ENCODE data around the gene OSBPL1A.
"Not testable (repeated sequence)": the region's sequence is repeated elsewhere in the genome, so short reads cannot be mapped to it uniquely, and the experiment has no call there.

Gene OSBPL1A

GRCh38 chr18:24177499-24178133, 220.0 kb downstream of the OSBPL1A start:
- no peak for DNase-seq

- peak; percentile 23 for DNase-seq
Measured at GRCh38 chr18:24176727-24177416, 220.8 kb downstream of the OSBPL1A start.

- no peak for DNase-seq
Measured at GRCh38 chr18:24173997-24174396, 223.6 kb downstream of the OSBPL1A start.

- DNase-seq = no peak
Measured at GRCh38 chr18:24170360-24170759, 227.3 kb downstream of the OSBPL1A start.

GRCh38 chr18:24168496-24168895, 229.1 kb downstream of the OSBPL1A start:
- no peak for DNase-seq

- DNase-seq = no peak
Measured at GRCh38 chr18:24161304-24161703, 236.3 kb downstream of the OSBPL1A start.

- peak; percentile 10 for DNase-seq
Measured at GRCh38 chr18:24160086-24160485, 237.5 kb downstream of the OSBPL1A start.

GRCh38 chr18:24157855-24158254, 239.8 kb downstream of the OSBPL1A start:
- DNase-seq = no peak

- DNase-seq = no peak
Measured at GRCh38 chr18:24153397-24153796, 244.2 kb downstream of the OSBPL1A start.

GRCh38 chr18:24149591-24149990, 248.0 kb downstream of the OSBPL1A start:
- DNase-seq = not testable (repeated sequence)

- DNase-seq = no peak
Measured at GRCh38 chr18:24142376-24142775, 255.2 kb downstream of the OSBPL1A start.

- DNase-seq = no peak
Measured at GRCh38 chr18:24140697-24141096, 256.9 kb downstream of the OSBPL1A start.

GRCh38 chr18:24138789-24139616, 258.6 kb downstream of the OSBPL1A start, which contains the start of gene CABYR:
Gene CABYR, plus strand, starts transcription at chr18:24139062. Its CDS starts 4,053 bp downstream, at chr18:24143115.
- peak; percentile 80 for DNase-seq

GRCh38 chr18:24138409-24138788, 259.2 kb downstream of the OSBPL1A start:
- DNase-seq = no peak

- DNase-seq = no peak
Measured at GRCh38 chr18:24136967-24137373, 260.7 kb downstream of the OSBPL1A start.

GRCh38 chr18:24130494-24130893, 267.1 kb downstream of the OSBPL1A start:
- DNase-seq = no peak

GRCh38 chr18:24128700-24129099, 268.9 kb downstream of the OSBPL1A start:
- DNase-seq = no peak

- DNase-seq = no peak
Measured at GRCh38 chr18:24127735-24128134, 269.9 kb downstream of the OSBPL1A start.

GRCh38 chr18:24126155-24126961, 271.3 kb downstream of the OSBPL1A start:
- DNase-seq = peak; percentile 65

- DNase-seq = no peak
Measured at GRCh38 chr18:24121625-24122024, 276.0 kb downstream of the OSBPL1A start.

GRCh38 chr18:24120676-24121075, 276.9 kb downstream of the OSBPL1A start:
- DNase-seq = no peak

- DNase-seq = peak; percentile 80
Measured at GRCh38 chr18:24118750-24119577, 278.7 kb downstream of the OSBPL1A start.
